Bronchial epithelial cell (primary cell): ENCODE results near the gene MAP4K3. TPM values are rescaled to one million over a fixed set of nuclear protein-coding genes. Genes with fewer than 3 reads are reported as not detected.

Source experiments
- DNase-seq: peaks from one replicate; pipeline ENCODE4 v3.0.0-alpha.2; 2010; ENCODE audit warnings: low read depth
- FAIRE-seq: peaks from 2 replicates; lab custom pipeline; 2011; peaks lifted over from hg19 to GRCh38; lab: Jason Lieb, UNC
- H3K27me3 ChIP-seq: 2 replicates; pipeline ENCODE4 v1.5.1; 2011; ENCODE audit warnings: low read length; ENCODE audit not compliant: control insufficient read depth, insufficient read depth
- H3K36me3 ChIP-seq: 2 replicates; pipeline ENCODE4 v1.5.1; 2011; ENCODE audit warnings: low read length; ENCODE audit not compliant: control insufficient read depth, insufficient read depth
- H3K4me3 ChIP-seq: 2 replicates; pipeline ENCODE4 v1.5.1; 2011; ENCODE audit warnings: mild to moderate bottlenecking, low read depth, low read length, control low read depth
- total RNA-seq: library from RNA; depleted of rRNA; stranded (reverse); fragments of >200 nt; gene quantifications from 2 replicates; pipeline ENCODE4 v1.2.1, GENCODE V29; 2014
- TF ChIP-seq, protein P1 (sequence below): IDR thresholded peaks from 2 replicates; pipeline ENCODE4 v1.5.1; 2011; ENCODE audit warnings: mild to moderate bottlenecking, moderate library complexity, low read length, control low read depth, inconsistent platforms; ENCODE audit not compliant: insufficient read depth, severe bottlenecking

Gene MAP4K3
- total RNA-seq, 1 donor from 2014 or later: 19.7 TPM

DNA sequence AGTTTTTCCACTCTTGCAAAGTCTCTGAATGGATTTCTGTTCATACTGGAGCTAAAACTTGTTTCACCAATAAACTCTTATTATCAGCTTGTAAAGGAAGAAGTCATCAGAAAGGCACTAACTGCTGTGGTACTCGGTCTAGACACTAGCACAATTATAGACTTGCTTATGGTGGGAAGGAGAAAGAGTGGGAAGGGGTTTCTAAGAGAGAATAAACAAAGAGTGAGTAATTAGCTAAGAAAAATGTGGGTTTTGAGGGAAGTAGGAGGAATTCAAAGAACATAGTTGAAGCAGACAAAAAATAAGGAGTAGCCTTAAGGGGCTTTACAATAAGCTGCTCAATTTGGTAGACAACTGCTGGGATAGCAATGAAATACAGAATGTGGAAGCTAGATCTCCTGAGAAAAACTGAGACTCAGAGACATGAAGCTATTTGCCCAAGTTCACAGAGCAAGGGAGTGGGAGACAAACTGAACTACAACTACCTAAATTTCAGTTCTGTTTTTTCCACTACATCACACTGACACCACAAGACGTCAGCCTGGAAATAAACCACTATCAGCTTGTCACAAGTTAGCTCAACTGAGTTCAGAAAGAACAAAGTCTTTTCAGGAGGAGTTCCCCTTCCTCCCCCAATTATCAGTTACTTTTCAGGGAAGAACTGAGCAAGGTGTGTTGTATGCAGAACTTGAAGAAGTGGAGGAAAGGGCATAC is 59.7 kb downstream of the MAP4K3 start:
- FAIRE-seq (no peak), DNase-seq (no peak)
- no peak overlapping the region for H3K4me3 ChIP-seq
- TF ChIP-seq, protein P1, sequence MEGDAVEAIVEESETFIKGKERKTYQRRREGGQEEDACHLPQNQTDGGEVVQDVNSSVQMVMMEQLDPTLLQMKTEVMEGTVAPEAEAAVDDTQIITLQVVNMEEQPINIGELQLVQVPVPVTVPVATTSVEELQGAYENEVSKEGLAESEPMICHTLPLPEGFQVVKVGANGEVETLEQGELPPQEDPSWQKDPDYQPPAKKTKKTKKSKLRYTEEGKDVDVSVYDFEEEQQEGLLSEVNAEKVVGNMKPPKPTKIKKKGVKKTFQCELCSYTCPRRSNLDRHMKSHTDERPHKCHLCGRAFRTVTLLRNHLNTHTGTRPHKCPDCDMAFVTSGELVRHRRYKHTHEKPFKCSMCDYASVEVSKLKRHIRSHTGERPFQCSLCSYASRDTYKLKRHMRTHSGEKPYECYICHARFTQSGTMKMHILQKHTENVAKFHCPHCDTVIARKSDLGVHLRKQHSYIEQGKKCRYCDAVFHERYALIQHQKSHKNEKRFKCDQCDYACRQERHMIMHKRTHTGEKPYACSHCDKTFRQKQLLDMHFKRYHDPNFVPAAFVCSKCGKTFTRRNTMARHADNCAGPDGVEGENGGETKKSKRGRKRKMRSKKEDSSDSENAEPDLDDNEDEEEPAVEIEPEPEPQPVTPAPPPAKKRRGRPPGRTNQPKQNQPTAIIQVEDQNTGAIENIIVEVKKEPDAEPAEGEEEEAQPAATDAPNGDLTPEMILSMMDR: no peak
- H3K36me3 ChIP-seq: no peaks in the 10 kb centered on the region
- no peaks in the 10 kb centered on the region for H3K27me3 ChIP-seq

DNA sequence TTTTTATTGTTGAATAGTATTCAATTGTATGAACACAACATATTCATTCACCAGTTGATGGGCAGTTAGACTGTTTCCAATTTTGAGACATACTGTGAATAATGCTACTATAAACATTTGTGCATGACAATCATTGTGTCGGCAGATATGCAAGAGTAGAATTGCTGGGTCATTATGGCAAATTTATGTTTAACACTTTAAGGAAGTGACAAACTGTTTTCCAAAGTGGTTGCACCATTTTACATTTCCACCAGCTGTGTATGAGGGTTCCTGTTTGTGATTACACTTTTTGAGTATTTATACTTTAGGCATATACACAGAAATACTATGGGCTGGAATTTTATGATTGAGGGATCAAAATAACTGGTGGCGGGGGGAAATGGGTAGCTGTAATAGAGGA is 61.2 kb downstream of the MAP4K3 start:
- Histone ChIP-seq H3K27me3 (no peaks in the 10 kb centered on the region), H3K36me3 (no peaks in the 10 kb centered on the region), H3K4me3 (no peak overlapping the region)
- no peak for FAIRE-seq
- DNase-seq: no peak
- TF ChIP-seq, protein P1: no peak

DNA sequence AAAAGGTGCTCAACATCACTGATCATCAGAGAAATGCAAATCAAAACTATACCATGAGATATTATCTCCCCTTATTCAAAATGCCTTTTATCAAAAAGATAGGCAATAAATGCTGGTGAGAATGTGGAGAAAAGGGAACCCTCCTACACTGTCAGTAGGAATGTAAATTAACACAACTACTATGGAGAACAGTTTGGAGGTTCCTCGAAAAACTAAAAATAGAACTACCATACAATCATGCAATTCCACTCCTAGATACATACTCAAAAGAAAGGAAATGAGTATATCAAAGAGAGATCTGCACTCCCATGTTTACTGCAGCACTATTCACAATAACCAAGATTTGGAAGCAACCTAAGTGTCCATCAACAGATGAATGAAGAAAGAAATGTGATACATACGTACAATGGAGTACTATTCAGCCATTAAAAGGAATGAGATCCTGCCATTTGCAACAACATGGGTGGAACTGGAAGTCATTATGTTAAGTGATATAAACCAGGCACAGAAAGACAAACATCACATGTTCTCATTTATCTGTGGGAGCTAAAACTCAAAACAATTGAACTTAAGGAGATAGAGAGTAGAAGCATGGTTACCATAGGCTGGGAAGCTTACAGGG is 63.8 kb downstream of the MAP4K3 start:
- Histone ChIP-seq H3K27me3 (no peaks in the 10 kb centered on the region), H3K4me3 (no peak overlapping the region), H3K36me3 (no peaks in the 10 kb centered on the region)
- TF ChIP-seq, protein P1: no peak
- DNase-seq (no peak), FAIRE-seq (no peak)

DNA sequence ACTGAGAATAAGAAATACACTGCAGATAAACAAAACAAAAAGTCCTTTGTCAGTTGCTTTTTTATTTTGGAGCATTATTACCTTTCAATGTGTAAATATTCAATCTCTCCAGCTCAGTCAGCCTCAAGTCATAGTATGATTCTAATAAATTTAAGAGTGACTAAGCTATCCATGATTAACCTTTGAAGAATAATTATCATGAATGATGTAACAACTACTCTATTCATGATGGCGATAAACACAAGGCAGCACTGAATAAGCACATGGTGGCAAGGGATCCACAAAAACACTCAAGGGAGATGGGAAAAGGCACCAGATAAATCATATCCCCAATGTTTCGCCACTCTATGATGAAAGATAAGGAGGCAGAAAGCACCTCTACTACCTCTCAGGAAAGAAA is 67.0 kb downstream of the MAP4K3 start:
- no peak overlapping the region for H3K4me3 ChIP-seq
- FAIRE-seq (no peak), DNase-seq (peak; percentile 47)
- H3K27me3 ChIP-seq: no peaks in the 10 kb centered on the region
- no peaks in the 10 kb centered on the region for H3K36me3 ChIP-seq
- TF ChIP-seq, protein P1: no peak

DNA sequence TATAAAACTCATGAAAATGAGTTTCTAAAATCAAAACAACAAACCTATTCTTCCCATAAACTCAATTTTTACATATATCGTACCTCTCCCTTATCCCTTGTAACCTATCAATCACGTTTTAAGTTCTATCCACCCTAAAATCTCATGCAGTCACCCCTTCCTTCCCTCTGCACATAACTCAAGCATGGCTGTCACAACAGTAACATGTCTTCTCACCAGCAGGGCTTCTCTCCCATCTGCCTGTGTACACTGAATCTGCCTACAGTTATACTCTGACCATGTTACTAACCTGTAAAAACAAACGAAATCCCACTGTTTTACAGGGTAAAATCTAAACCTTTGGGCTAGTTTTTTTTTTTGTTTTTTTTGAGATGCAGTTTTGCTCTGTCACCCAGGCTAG is 68.2 kb downstream of the MAP4K3 start:
- FAIRE-seq: no peak
- no peak overlapping the region for H3K4me3 ChIP-seq

More for the DNA sequence above, 68.2 kb downstream of the MAP4K3 start:
- TF ChIP-seq, protein P1: no peak
- Histone ChIP-seq H3K27me3 (no peaks in the 10 kb centered on the region), H3K36me3 (no peaks in the 10 kb centered on the region)
- DNase-seq: no peak
